ENCODE measurements around the gene KCNK17. TPM values are rescaled to one million over a fixed set of nuclear protein-coding genes. Genes with fewer than 3 reads are reported as not detected.

Gene KCNK17
- total RNA-seq, 2 donors from 2014 or later: 0.51 to 0.64 TPM

DNA sequence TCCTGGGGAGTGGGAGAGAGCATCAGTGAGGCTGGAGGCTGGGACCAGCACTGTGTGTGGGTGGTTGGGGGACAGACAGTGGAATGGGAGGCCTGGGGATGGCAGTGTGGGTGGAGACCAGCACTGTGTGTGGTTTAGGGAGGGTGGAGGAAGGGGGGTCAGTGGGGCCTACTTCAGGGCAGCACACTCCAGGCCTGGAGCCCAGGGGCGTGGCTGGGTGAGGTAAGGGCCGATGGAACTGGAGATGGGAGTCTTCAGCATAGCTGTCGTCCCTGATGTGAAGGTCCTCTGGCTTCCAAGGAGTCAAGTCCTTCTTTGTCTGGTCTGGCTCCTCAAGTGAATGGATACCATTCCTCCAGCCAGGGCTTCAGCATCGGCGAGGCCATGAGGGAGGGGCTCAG is 18.6 kb downstream of the KCNK17 start:
- H3K4me3 ChIP-seq: no peak overlapping the region
- no peaks in the 10 kb centered on the region for H3K27me3 ChIP-seq (replicated peaks; ENCODE audit: insufficient read depth)
- H3K36me3 ChIP-seq: no peaks in the 10 kb centered on the region
- no peak for TF ChIP-seq POLR2A (IDR thresholded peaks at IDR 0.05)
- TF ChIP-seq, protein P1, sequence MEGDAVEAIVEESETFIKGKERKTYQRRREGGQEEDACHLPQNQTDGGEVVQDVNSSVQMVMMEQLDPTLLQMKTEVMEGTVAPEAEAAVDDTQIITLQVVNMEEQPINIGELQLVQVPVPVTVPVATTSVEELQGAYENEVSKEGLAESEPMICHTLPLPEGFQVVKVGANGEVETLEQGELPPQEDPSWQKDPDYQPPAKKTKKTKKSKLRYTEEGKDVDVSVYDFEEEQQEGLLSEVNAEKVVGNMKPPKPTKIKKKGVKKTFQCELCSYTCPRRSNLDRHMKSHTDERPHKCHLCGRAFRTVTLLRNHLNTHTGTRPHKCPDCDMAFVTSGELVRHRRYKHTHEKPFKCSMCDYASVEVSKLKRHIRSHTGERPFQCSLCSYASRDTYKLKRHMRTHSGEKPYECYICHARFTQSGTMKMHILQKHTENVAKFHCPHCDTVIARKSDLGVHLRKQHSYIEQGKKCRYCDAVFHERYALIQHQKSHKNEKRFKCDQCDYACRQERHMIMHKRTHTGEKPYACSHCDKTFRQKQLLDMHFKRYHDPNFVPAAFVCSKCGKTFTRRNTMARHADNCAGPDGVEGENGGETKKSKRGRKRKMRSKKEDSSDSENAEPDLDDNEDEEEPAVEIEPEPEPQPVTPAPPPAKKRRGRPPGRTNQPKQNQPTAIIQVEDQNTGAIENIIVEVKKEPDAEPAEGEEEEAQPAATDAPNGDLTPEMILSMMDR (IDR thresholded peaks at IDR 0.05): no peak
- WGBS: 72% methylated on average over 4 of the region's 5 CpGs
- no peaks in the 10 kb centered on the region for H3K4me1 ChIP-seq (replicated peaks)
- no peaks in the 10 kb centered on the region for H3K9me3 ChIP-seq
- no peak overlapping the region for H3K27ac ChIP-seq
- intact Hi-C loops (cut with DNase I): no loop called here
- no peak for DNase-seq (ENCODE audit: low spot score)

DNA sequence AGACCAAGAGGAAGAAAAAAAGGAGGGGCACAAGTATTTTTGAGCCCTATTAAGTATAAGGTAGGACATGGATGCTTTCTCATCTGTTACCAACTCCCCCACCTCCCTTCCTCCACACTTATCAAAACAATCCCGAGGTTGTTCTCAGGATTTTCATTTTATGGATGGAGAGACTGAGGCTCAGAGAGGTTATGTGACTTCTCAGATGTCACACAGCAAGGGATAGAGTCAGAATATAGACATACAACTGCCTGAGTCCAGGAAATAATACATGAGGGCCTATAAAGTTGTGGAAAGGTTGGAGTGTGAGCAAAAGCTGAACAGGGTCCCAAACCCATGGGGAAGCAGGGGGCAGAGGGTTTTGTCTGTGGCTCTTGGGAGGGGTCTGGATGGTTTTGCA is 19.3 kb downstream of the KCNK17 start:
- Histone ChIP-seq H3K9me3 (no peaks in the 10 kb centered on the region), H3K4me3 (no peak overlapping the region), H3K27ac (no peak overlapping the region), H3K27me3 (replicated peaks; ENCODE audit: insufficient read depth) (no peaks in the 10 kb centered on the region), H3K36me3 (no peaks in the 10 kb centered on the region), H3K4me1 (replicated peaks) (no peaks in the 10 kb centered on the region)
- TF ChIP-seq POLR2A (IDR thresholded peaks at IDR 0.05): no peak
- no peak for TF ChIP-seq POLR2AphosphoS5 (IDR thresholded peaks at IDR 0.05)
- TF ChIP-seq, protein P1 (IDR thresholded peaks at IDR 0.05): no peak
- DNase-seq (ENCODE audit: low spot score): no peak
- intact Hi-C loops (cut with DNase I): no loop called here
- WGBS: 73% methylated on average over 1 of the region's 1 CpG

DNA sequence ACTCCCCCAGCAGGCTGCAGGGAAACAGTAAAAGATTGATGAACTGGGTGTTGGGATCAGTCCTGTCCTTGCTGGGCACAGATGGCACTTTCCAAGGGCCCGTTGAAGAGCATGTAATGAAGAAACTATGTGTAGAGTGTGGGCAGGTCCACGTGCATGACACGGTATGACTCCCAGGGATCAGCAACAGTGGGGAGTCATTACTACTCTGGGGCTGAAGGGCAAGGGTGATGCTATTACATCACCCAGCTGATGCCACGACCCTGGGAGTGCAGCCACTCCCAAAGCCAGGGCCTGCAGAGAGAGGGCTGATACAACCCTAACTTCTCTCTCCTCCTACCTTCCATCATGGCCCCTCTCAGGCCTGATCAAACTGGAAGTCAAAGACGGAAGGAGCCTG is 20.1 kb downstream of the KCNK17 start:
- WGBS: 68% methylated on average over 5 of the region's 5 CpGs
- no peaks in the 10 kb centered on the region for H3K9me3 ChIP-seq

DNA sequence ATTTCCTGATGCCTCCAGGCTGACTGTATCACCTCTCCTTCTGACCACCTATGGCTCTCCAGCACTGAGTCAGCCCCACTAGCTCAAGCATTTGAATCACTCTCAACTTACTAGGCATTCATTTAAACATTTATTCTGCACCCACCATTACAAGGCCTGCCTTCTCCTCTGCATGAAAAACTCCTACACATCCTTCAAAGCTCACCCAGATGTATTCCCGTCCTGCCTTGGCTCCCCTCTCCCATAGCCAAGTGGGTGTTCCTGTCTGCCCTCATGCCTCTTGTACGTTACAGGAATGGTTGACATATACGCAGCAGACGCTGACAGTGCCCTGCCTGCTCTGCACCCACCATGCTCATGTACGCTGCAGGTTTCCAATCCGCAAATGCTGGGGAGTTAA is 21.6 kb downstream of the KCNK17 start:
- WGBS: 92% methylated on average over 6 of the region's 6 CpGs
- Histone ChIP-seq H3K36me3 (no peaks in the 10 kb centered on the region), H3K4me3 (no peak overlapping the region), H3K4me1 (replicated peaks) (no peaks in the 10 kb centered on the region), H3K27me3 (replicated peaks; ENCODE audit: insufficient read depth) (no peaks in the 10 kb centered on the region), H3K27ac (no peak overlapping the region), H3K9me3 (no peaks in the 10 kb centered on the region)
- TF ChIP-seq POLR2A (IDR thresholded peaks at IDR 0.05) (no peak), POLR2AphosphoS5 (IDR thresholded peaks at IDR 0.05) (no peak)
- TF ChIP-seq, protein P1 (IDR thresholded peaks at IDR 0.05): no peak
- no peak for DNase-seq (ENCODE audit: low spot score)
- intact Hi-C loops (cut with DNase I): no loop called here

More for the DNA sequence above, 20.1 kb downstream of the KCNK17 start:
- intact Hi-C loops (cut with DNase I): no loop called here
- Histone ChIP-seq H3K27me3 (replicated peaks; ENCODE audit: insufficient read depth) (no peaks in the 10 kb centered on the region), H3K4me3 (no peak overlapping the region), H3K27ac (no peak overlapping the region), H3K36me3 (no peaks in the 10 kb centered on the region), H3K4me1 (replicated peaks) (no peaks in the 10 kb centered on the region)
- TF ChIP-seq POLR2AphosphoS5 (IDR thresholded peaks at IDR 0.05): no peak
- DNase-seq (ENCODE audit: low spot score): no peak

DNA sequence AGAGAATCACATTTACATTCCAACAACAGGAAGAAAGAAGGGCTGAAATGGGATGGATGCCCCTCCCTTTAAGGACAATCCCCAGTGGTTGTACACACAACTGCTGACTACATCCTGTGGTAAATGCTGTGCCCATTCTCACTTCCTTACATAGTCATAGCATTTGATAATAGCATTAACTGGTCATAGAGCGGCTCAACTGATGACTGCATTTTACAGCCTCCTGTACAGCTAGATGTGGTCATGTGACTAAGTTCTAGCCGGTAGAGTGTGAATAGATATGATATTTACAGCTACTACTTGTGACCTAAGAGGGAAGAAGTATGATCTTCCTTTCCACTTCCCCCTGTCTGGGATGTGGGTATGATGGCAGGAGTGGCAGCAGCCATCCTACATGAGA is 24.7 kb downstream of the KCNK17 start:
- Histone ChIP-seq H3K4me1 (replicated peaks) (no peaks in the 10 kb centered on the region), H3K9me3 (no peaks in the 10 kb centered on the region), H3K36me3 (no peaks in the 10 kb centered on the region), H3K27me3 (replicated peaks; ENCODE audit: insufficient read depth) (no peaks in the 10 kb centered on the region), H3K4me3 (no peak overlapping the region), H3K27ac (no peak overlapping the region)
- intact Hi-C loops (cut with DNase I): no loop called here
- DNase-seq (ENCODE audit: low spot score): no peak
- whole genome bisulfite sequencing: 79% methylated on average over 2 of the region's 2 CpGs
- TF ChIP-seq POLR2A (IDR thresholded peaks at IDR 0.05) (no peak), POLR2AphosphoS5 (IDR thresholded peaks at IDR 0.05) (no peak)
- TF ChIP-seq, protein P1 (IDR thresholded peaks at IDR 0.05): no peak
